OCI-LY3 (cell line): ENCODE results near the gene DLX4.

Experiments used
- CTCF ChIP-seq: fragments of 200-600, 300-600 bp; sonication (generic); IDR thresholded peaks from 2 replicates; pipeline ENCODE4 v1.5.1; 2014; ENCODE audit warnings: antibody characterized with exemption, low read length, low read depth
- EZH2phosphoT487 ChIP-seq: fragments of 200-600 bp; shearing (Covaris generic); IDR thresholded peaks from 2 replicates; pipeline ENCODE4 v1.6.1; 2018; ENCODE audit warnings: antibody characterized with exemption, mixed run types, low read depth

DNA sequence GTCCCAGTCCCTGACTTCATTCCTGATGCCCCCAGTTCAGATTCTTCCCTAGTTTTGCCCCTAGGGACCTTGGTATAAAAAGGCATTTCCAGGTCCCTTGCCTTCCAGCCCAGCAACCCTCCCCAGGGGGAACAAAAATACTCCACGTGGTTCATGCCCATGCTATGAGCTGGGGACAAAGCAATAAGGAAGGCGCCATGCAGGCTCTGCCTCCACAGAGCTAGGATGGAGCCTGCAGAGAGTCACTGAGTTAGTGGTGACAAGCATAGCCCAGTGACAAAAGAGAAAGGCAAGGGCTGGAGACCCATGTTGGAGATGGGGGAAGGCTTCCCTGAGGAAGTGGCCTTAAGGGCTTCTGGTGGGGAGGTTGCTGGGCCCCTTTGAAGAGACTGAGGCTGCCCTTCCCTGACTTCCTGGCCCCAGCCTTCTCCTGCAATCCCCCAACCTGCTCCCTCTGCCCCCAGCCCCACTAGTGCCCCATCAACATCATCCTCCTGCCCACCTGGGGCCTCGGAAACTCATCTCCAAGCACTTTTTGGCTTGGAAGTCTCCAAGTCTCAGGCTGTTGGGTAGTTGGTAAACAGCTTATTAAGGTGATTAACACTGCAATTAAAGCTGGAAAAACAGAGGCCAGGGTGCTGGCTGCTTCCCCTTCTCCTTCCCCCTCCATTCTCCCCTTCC is 16.5 kb downstream of the DLX4 start:
- TF ChIP-seq CTCF, result no peak
- TF ChIP-seq EZH2phosphoT487, result no peak
